H9 (cell line): Measurements from ENCODE around the gene CD7. TPM values are rescaled to one million over a fixed set of nuclear protein-coding genes. Genes with fewer than 3 reads are reported as not detected.
A peak's percentile ranks its signal among the peaks of the same experiment; 100 is the strongest.

Source experiments
- DNase-seq: peaks from one replicate; pipeline ENCODE4 v3.0.0-alpha.2; 2017
- H2AFZ ChIP-seq: one replicate; pipeline ENCODE4 v1.6.1; 2013; ENCODE audit warnings: mild to moderate bottlenecking, low read length, control low read depth, moderate library complexity
- H2AK5ac ChIP-seq: 2 replicates; pipeline ENCODE4 v1.6.1; 2013; ENCODE audit warnings: low read length, control low read depth, mixed read lengths; ENCODE audit not compliant: insufficient read length
- H2BK120ac ChIP-seq: one replicate; pipeline ENCODE4 v1.6.1; 2013; ENCODE audit warnings: low read depth, mild to moderate bottlenecking, low read length, control low read depth, inconsistent platforms; ENCODE audit not compliant: poor library complexity, severe bottlenecking
- H2BK12ac ChIP-seq: 2 replicates; pipeline ENCODE4 v1.6.1; 2013; ENCODE audit warnings: low read length, control low read depth, mixed read lengths, low read depth; ENCODE audit not compliant: insufficient read length
- H2BK15ac ChIP-seq: 2 replicates; pipeline ENCODE4 v1.6.1; 2013; ENCODE audit warnings: low read depth, low read length, control low read depth
- H2BK20ac ChIP-seq: one replicate; pipeline ENCODE4 v1.6.1; 2013; ENCODE audit warnings: low read depth, mild to moderate bottlenecking, low read length, control low read depth, inconsistent platforms; ENCODE audit not compliant: poor library complexity, severe bottlenecking
- H2BK5ac ChIP-seq: 2 replicates; pipeline ENCODE4 v1.6.1; 2013; ENCODE audit warnings: low read length, control low read depth, mixed read lengths; ENCODE audit not compliant: insufficient read length
- H3K14ac ChIP-seq: 2 replicates; pipeline ENCODE4 v1.6.1; 2013; ENCODE audit warnings: low read length, control low read depth; ENCODE audit not compliant: insufficient read depth
- H3K18ac ChIP-seq: 2 replicates; pipeline ENCODE4 v1.6.1; 2013; ENCODE audit warnings: low read depth, mild to moderate bottlenecking, mixed read lengths, low read length, control low read depth; ENCODE audit not compliant: insufficient read length
- H3K23ac ChIP-seq: 2 replicates; pipeline ENCODE4 v1.6.1; 2013; ENCODE audit warnings: low read length, control low read depth, mixed read lengths, low read depth; ENCODE audit not compliant: insufficient read length
- H3K23me2 ChIP-seq: 2 replicates; pipeline ENCODE4 v1.6.1; 2013; ENCODE audit warnings: low read depth, mild to moderate bottlenecking, mixed read lengths, low read length, control low read depth; ENCODE audit not compliant: insufficient read length, poor library complexity, severe bottlenecking
- H3K27ac ChIP-seq: 2 replicates; pipeline ENCODE4 v1.5.1; 2013; ENCODE audit warnings: low read length, control low read depth, mixed read lengths, low read depth; ENCODE audit not compliant: insufficient read length
- H3K27me3 ChIP-seq: 2 replicates; pipeline ENCODE4 v1.6.1; 2013; ENCODE audit warnings: low read length, control low read depth, inconsistent platforms; ENCODE audit not compliant: insufficient read depth
- H3K4ac ChIP-seq: 2 replicates; pipeline ENCODE4 v1.6.1; 2013; ENCODE audit warnings: low read depth, mild to moderate bottlenecking, control low read depth, inconsistent platforms, low read length, moderate library complexity
- H3K4me1 ChIP-seq: 2 replicates; pipeline ENCODE4 v1.6.1; 2013; ENCODE audit warnings: low read length, control low read depth, inconsistent platforms; ENCODE audit not compliant: insufficient read depth
- H3K4me2 ChIP-seq: 2 replicates; pipeline ENCODE4 v1.6.1; 2013; ENCODE audit warnings: low read length, control low read depth, mixed read lengths; ENCODE audit not compliant: insufficient read length, insufficient read depth
- H3K56ac ChIP-seq: 2 replicates; pipeline ENCODE4 v1.6.1; 2013; ENCODE audit warnings: low read depth, mild to moderate bottlenecking, mixed read lengths, low read length, control low read depth; ENCODE audit not compliant: insufficient read length
- H3K79me1 ChIP-seq: 2 replicates; pipeline ENCODE4 v1.6.1; 2013; ENCODE audit warnings: low read depth, mild to moderate bottlenecking, moderate library complexity, low read length, control low read depth, inconsistent platforms; ENCODE audit not compliant: insufficient read depth, poor library complexity, severe bottlenecking
- H3K79me2 ChIP-seq: 2 replicates; pipeline ENCODE4 v1.6.1; 2013; ENCODE audit warnings: low read length, control low read depth, inconsistent platforms; ENCODE audit not compliant: insufficient read depth
- H3K9ac ChIP-seq: 2 replicates; pipeline ENCODE4 v1.6.1; 2013; ENCODE audit warnings: low read length, control low read depth, mixed read lengths; ENCODE audit not compliant: insufficient read length; ENCODE audit errors: extremely low read depth
- H3K9me3 ChIP-seq: one replicate; pipeline ENCODE4 v1.6.1; 2013; ENCODE audit warnings: low read depth, low read length, inconsistent platforms; ENCODE audit not compliant: control insufficient read depth
- H3T11ph ChIP-seq: one replicate; pipeline ENCODE4 v1.6.1; 2013; ENCODE audit warnings: mild to moderate bottlenecking, low read length, control low read depth, inconsistent platforms
- H4K20me1 ChIP-seq: one replicate; pipeline ENCODE4 v1.6.1; 2013; ENCODE audit not compliant: control insufficient read depth, insufficient read length, insufficient read depth
- H4K5ac ChIP-seq: 2 replicates; pipeline ENCODE4 v1.6.1; 2013; ENCODE audit warnings: low read depth, mild to moderate bottlenecking, mixed read lengths, low read length, control low read depth; ENCODE audit not compliant: insufficient read length
- H4K8ac ChIP-seq: replicated peaks from 2 replicates; pipeline ENCODE4 v1.6.1; 2013; ENCODE audit warnings: low read length, control low read depth, mixed read lengths, low read depth; ENCODE audit not compliant: insufficient read length
- H4K91ac ChIP-seq: 2 replicates; pipeline ENCODE4 v1.6.1; 2013; ENCODE audit warnings: low read depth, mild to moderate bottlenecking, moderate library complexity, mixed read lengths, low read length, control low read depth; ENCODE audit not compliant: insufficient read length
- H3K27ac Mint-ChIP-seq, 3 experiments: 2 replicates in 2 of 3; 3 replicates in 1 of 3; pipeline ENCODE4 v1.8.0; 2020 to 2021; ENCODE audit warnings: mixed read lengths in 3 of 3, mild to moderate bottlenecking in 1 of 3, moderate library complexity in 1 of 3
- H3K27me3 Mint-ChIP-seq: 2 replicates; pipeline ENCODE4 v1.8.0; 2021; ENCODE audit warnings: low read depth, mild to moderate bottlenecking, moderate library complexity, mixed read lengths
- H3K36me3 Mint-ChIP-seq, 3 experiments: 2 replicates in 2 of 3; 3 replicates in 1 of 3; pipeline ENCODE4 v1.8.0; 2020 to 2021; ENCODE audit warnings: low read depth in 3 of 3, mixed read lengths in 3 of 3; ENCODE audit not compliant: insufficient read depth in 1 of 3
- H3K4me1 Mint-ChIP-seq, 2 experiments: 2 replicates each; pipeline ENCODE4 v1.8.0; 2020; ENCODE audit warnings: mixed read lengths in 2 of 2
- H3K4me3 Mint-ChIP-seq, 2 experiments: 2 replicates in 1 of 2; 3 replicates in 1 of 2; pipeline ENCODE4 v1.8.0; 2020 to 2021; ENCODE audit warnings: mild to moderate bottlenecking in 2 of 2, mixed read lengths in 2 of 2, moderate library complexity in 1 of 2
- H3K9me3 Mint-ChIP-seq, 2 experiments: 2 replicates in 1 of 2; 3 replicates in 1 of 2; pipeline ENCODE4 v1.8.0; 2020; ENCODE audit warnings: mild to moderate bottlenecking in 2 of 2, mixed read lengths in 2 of 2, moderate library complexity in 1 of 2
- WGBS: extraction: QIAGEN DNeasy Blood & Tissue Kit; methylation state at CpG from one replicate; pipeline ENCODE4 v1.1.7; 2013; ENCODE audit warnings: missing lambda C conversion rate, low lambda C conversion rate, mixed read lengths; ENCODE audit not compliant: insufficient read length; ENCODE audit errors: extremely low coverage; 5-methylcytosine and 5-hydroxymethylcytosine counted together
- total RNA-seq: library from RNA; stranded (reverse); gene quantifications from 2 replicates; pipeline ENCODE4 v1.2.1, GENCODE V29; 2021
- TF ChIP-seq, protein P1 (sequence below): fragments of 200-600 bp; sonication (generic); conservative IDR thresholded peaks from 3 replicates; pipeline ENCODE4 v1.8.0; 2021; ENCODE audit warnings: antibody characterized with exemption, mild to moderate bottlenecking

CD7 gene
- total RNA-seq, 1 experiment from 2014 or later: 0.35 TPM

DNA sequence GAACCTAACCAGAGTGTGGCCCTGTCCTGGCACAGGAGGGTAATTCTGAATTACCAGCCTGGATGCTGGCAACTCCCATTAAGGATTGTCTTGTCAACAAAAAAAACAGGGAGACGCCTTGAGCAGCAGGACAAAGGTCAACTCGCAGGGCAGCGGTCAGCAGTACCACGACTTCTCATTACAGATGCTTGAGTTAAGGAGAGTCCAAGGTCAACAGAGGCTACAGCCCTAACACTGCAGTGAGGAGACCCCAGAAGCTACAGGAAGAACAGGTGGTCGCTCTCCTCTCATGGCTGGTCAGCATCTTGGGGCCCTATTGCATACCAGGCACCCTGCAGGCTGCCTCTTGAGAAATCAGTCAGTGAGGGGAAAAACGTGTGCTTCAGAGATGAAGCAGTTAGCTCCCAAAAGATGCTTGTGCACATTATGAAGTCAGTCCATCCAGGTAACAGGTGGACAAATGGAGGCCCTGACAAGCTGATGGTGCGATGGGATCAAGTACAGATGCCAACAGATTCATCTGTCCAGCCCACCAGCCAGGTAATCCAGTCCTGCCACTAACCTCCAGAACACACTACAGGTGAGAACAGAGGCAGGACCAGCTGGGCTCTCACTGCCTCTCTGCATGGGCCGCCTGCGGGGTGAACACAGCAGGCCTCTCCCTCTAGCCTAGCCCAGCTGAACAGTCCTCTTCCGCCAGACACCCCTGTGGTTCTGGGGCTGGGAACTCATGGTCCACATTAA, 48.1 kb downstream of the CD7 start:
- 0 out of 5 replicates have a peak overlapping the region, but pooled peaks of 1 of the 2 experiments have one; percentile 1 for H3K4me3 Mint-ChIP-seq
- Histone ChIP-seq H3K14ac (no peak overlapping the region), H2BK5ac (no peak overlapping the region), H3K4me1 (no peaks in the 10 kb centered on the region), H3K23me2 (no peaks in the 10 kb centered on the region), H3K18ac (no peak overlapping the region), H3K9me3 (no peaks in the 10 kb centered on the region), H4K20me1 (no peaks in the 10 kb centered on the region), H3K27me3 (no peaks in the 10 kb centered on the region), H4K91ac (no peak overlapping the region), H2BK12ac (no peak overlapping the region), H3K79me2 (peaks cover 60% of the 10 kb centered on the region), H3K4me2 (no peak overlapping the region), H2BK20ac (no peak overlapping the region), H4K5ac (no peak overlapping the region), H3K23ac (no peak overlapping the region), H3K56ac (no peak overlapping the region), H2AK5ac (no peak overlapping the region), H3K4ac (no peak overlapping the region), H2BK120ac (no peak overlapping the region), H3K27ac (no peak overlapping the region), H3K79me1 (peaks cover 4% of the 10 kb centered on the region), H2BK15ac (no peak overlapping the region), H4K8ac (no peak overlapping the region), H2AFZ (no peak overlapping the region), H3K9ac (no peak overlapping the region), H3T11ph (no peak overlapping the region)
- TF ChIP-seq, protein P1, sequence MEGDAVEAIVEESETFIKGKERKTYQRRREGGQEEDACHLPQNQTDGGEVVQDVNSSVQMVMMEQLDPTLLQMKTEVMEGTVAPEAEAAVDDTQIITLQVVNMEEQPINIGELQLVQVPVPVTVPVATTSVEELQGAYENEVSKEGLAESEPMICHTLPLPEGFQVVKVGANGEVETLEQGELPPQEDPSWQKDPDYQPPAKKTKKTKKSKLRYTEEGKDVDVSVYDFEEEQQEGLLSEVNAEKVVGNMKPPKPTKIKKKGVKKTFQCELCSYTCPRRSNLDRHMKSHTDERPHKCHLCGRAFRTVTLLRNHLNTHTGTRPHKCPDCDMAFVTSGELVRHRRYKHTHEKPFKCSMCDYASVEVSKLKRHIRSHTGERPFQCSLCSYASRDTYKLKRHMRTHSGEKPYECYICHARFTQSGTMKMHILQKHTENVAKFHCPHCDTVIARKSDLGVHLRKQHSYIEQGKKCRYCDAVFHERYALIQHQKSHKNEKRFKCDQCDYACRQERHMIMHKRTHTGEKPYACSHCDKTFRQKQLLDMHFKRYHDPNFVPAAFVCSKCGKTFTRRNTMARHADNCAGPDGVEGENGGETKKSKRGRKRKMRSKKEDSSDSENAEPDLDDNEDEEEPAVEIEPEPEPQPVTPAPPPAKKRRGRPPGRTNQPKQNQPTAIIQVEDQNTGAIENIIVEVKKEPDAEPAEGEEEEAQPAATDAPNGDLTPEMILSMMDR: no peak
- H3K36me3 Mint-ChIP-seq: peaks cover 59 to 77% (median 75%) of the 10 kb centered on the region in 3 experiments; a peak in 6 of 7 replicates
- DNase-seq: no peak
- H3K4me1 Mint-ChIP-seq: peaks cover 31 to 46% of the 10 kb centered on the region in 2 experiments
- peak overlapping the region in 2 of 3 experiments; percentile 6 to 57; a peak in 2 of 7 replicates for H3K27ac Mint-ChIP-seq
- WGBS: no CpG with 5 or more reads among the region's 10 CpGs
- H3K9me3 Mint-ChIP-seq: no peaks in the 10 kb centered on the region
- H3K27me3 Mint-ChIP-seq: peaks cover 5% of the 10 kb centered on the region; the same call in 1 of the 2 replicates
